IPS DF 6.9 (cell line): ENCODE data around the gene FAM20C.
"Not testable (repeated sequence)": the region's sequence is repeated elsewhere in the genome, so short reads cannot be mapped to it uniquely, and the experiment has no call there.

ENCODE experiments used
- DNase-seq: peaks from one replicate; pipeline ENCODE4 v3.0.0-alpha.2; 2013; ENCODE audit warnings: low read depth, low spot score
- H3K27ac ChIP-seq: one replicate; pipeline ENCODE4 v1.5.1; 2013; ENCODE audit warnings: low read length, control low read depth
- H3K27me3 ChIP-seq: 2 replicates; pipeline ENCODE4 v1.6.1; 2013; ENCODE audit warnings: mild to moderate bottlenecking, low read length; ENCODE audit not compliant: control insufficient read depth, insufficient read depth
- H3K36me3 ChIP-seq: 2 replicates; pipeline ENCODE4 v1.6.1; 2013; ENCODE audit warnings: low read length; ENCODE audit not compliant: control insufficient read depth, insufficient read depth
- H3K4me1 ChIP-seq: 2 replicates; pipeline ENCODE4 v1.6.1; 2013; ENCODE audit warnings: low read length; ENCODE audit not compliant: control insufficient read depth, insufficient read depth
- H3K4me3 ChIP-seq: 2 replicates; pipeline ENCODE4 v1.5.1; 2013; ENCODE audit warnings: mild to moderate bottlenecking, low read length
- H3K9me3 ChIP-seq: 2 replicates; pipeline ENCODE4 v1.6.1; 2013; ENCODE audit warnings: low read length, inconsistent platforms; ENCODE audit not compliant: control insufficient read depth, insufficient read depth
- WGBS: extraction: QIAGEN DNeasy Blood & Tissue Kit; methylation state at CpG from one replicate; pipeline ENCODE4 v1.1.7; 2013; ENCODE audit warnings: mixed read lengths, missing lambda C conversion rate; ENCODE audit not compliant: insufficient read length, insufficient coverage; 5-methylcytosine and 5-hydroxymethylcytosine counted together

Gene FAM20C

GRCh38 chr7:176381-176780 is 16.0 kb upstream of the FAM20C start:
- H3K36me3 ChIP-seq = no peaks in the 10 kb centered on the region
- no peaks in the 10 kb centered on the region for H3K9me3 ChIP-seq
- no CpG with 5 or more reads among the region's 9 CpGs for WGBS
- no peak overlapping the region for H3K4me3 ChIP-seq
- no peaks in the 10 kb centered on the region for H3K27me3 ChIP-seq
- no peak for DNase-seq
- H3K27ac ChIP-seq = no peak overlapping the region
- H3K4me1 ChIP-seq = 0 out of 2 replicates have a peak, but pooled peaks cover 1% of the 10 kb centered on the region

DNA sequence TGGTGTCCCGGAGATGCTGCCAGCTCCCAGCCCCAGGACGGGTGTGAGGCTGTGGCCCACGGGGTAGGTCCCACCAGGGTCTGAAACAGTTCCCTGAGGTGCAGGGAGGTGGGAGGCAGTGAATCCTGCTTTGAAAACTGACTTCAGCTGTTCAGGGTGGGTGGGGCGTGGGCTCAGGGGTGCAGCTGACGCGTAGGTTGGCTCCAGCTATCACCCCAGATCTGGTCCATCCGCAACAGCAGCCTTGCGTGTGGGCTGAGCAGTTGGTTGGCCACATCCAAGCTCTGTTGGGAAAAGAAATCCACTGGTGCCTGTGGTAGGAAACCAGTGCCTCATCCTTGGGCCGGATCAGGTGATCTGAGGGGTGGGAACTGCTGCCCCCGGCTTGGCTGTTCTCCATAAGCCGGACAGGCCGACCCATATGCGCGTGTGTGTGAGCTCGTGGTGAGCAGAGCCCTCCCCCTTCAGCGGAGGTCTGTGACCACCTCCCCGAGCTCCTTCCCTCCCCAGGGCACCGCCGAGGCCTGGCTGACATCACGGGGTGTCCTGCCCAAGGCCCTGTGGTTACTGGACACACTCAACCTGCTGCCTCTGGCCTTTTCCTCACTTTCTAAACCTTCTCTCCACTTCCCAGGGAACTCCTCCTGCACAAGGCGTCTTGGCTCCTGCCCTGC is 15.4 kb upstream of the FAM20C start:
- no peaks in the 10 kb centered on the region for H3K9me3 ChIP-seq
- no peaks in the 10 kb centered on the region for H3K36me3 ChIP-seq
- no peak overlapping the region for H3K4me3 ChIP-seq
- WGBS = no CpG with 5 or more reads among the region's 21 CpGs
- H3K27ac ChIP-seq = no peak overlapping the region
- H3K4me1 ChIP-seq = 0 out of 2 replicates have a peak, but pooled peaks cover 1% of the 10 kb centered on the region
- H3K27me3 ChIP-seq = no peaks in the 10 kb centered on the region
- DNase-seq = no peak

- WGBS = no CpG with 5 or more reads among the region's 28 CpGs
- no peak for DNase-seq
- Histone ChIP-seq H3K4me3 (no peak overlapping the region), H3K36me3 (no peaks in the 10 kb centered on the region), H3K4me1 (0 out of 2 replicates have a peak, but pooled peaks cover 4% of the 10 kb centered on the region), H3K27ac (no peak overlapping the region), H3K9me3 (no peaks in the 10 kb centered on the region), H3K27me3 (no peaks in the 10 kb centered on the region)
Observed at GRCh38 chr7:178444-178843, 13.9 kb upstream of the FAM20C start.

DNA sequence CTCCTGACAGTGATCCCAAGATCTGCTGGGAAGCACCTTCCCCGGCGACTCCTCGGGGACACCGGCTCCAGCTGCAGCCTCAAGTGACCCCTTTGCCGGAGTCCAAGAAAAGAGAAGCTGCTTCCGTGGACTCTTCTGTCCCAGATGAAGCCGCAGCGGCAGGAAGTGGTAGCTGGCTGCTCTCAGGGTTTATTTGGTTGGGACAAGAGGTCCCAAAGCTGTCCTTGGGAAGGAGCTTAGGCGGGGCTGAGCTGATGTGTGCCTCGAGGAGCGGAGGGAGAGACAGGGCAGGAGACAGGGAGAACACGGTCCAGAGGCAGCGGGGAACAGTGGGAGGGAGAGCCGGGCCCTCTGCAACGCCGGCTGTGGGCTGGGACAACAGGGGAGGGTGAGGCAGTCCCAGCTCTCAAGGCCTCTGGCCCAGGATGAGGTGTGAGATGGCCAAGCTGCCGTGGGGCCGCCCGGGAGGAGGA is 13.1 kb upstream of the FAM20C start:
- H3K36me3 ChIP-seq = no peaks in the 10 kb centered on the region
- no CpG with 5 or more reads among the region's 19 CpGs for WGBS
- H3K4me1 ChIP-seq = 0 out of 2 replicates have a peak, but pooled peaks cover 3% of the 10 kb centered on the region
- no peaks in the 10 kb centered on the region for H3K9me3 ChIP-seq
- H3K27ac ChIP-seq = no peak overlapping the region
- no peak for DNase-seq
- no peaks in the 10 kb centered on the region for H3K27me3 ChIP-seq
- no peak overlapping the region for H3K4me3 ChIP-seq

DNA sequence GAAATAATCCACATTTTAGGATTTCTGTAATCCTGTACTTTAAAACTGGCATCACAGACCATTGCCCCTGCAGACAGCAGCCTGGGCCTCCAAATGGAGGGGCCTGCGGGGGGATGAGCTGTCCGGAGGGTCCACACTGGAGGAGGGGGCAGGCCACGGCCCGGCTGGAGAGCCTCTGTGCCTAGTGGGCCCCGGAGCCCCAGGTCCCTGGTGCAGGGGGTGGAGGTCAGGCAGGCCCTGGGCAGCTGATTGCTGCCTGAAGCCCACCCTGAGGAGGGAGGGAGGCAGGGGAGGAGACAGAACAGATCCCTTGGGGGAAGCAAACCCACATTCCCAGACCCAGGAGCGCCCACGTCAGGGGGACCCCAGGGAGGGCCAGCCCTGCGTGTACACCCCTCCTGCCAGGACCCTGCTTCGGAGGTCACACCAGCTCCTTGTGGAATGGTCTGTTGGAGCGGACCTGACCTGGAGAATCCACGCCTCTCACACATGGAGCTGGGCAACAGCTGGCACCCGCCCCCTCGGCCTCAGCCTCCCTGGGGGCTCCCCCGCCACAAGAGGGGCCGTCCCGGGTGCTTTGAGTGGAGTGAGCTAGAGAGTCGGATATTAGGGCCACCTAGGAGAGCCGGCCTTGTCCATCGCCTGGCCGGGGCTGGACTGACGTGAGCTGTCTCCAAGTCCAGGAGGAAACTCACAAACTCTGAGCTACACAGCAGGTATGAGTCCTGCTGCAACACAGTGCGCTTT is 12.2 kb upstream of the FAM20C start:
- no peaks in the 10 kb centered on the region for H3K27me3 ChIP-seq
- no peak overlapping the region for H3K4me3 ChIP-seq
- H3K27ac ChIP-seq = no peak overlapping the region
- no peaks in the 10 kb centered on the region for H3K36me3 ChIP-seq
- no CpG with 5 or more reads among the region's 22 CpGs for WGBS
- DNase-seq = no peak
- 0 out of 2 replicates have a peak, but pooled peaks cover 5% of the 10 kb centered on the region for H3K4me1 ChIP-seq
- no peaks in the 10 kb centered on the region for H3K9me3 ChIP-seq

GRCh38 chr7:181738-182137 is 10.6 kb upstream of the FAM20C start:
- no peaks in the 10 kb centered on the region for H3K9me3 ChIP-seq
- H3K27me3 ChIP-seq = no peaks in the 10 kb centered on the region
- H3K27ac ChIP-seq = no peak overlapping the region
- no peak for DNase-seq
- no peaks in the 10 kb centered on the region for H3K36me3 ChIP-seq
- 0 out of 2 replicates have a peak, but pooled peaks cover 5% of the 10 kb centered on the region for H3K4me1 ChIP-seq
- H3K4me3 ChIP-seq = no peak overlapping the region
- no CpG with 5 or more reads among the region's 16 CpGs for WGBS

- not testable (repeated sequence) for DNase-seq, H3K9me3 ChIP-seq, H3K27ac ChIP-seq, H3K27me3 ChIP-seq, H3K36me3 ChIP-seq, H3K4me3 ChIP-seq, H3K4me1 ChIP-seq
- no CpG with 5 or more reads among the region's 11 CpGs for WGBS
Observed at GRCh38 chr7:182502-182901, 9.9 kb upstream of the FAM20C start.

- no peaks in the 10 kb centered on the region; the same call in 1 of the 2 replicates for H3K36me3 ChIP-seq
- H3K27me3 ChIP-seq = no peaks in the 10 kb centered on the region
- peaks cover 5% of the 10 kb centered on the region; the same call in 1 of the 2 replicates for H3K4me1 ChIP-seq
- no CpG with 5 or more reads among the region's 30 CpGs for WGBS
- H3K27ac ChIP-seq = no peak overlapping the region
- H3K4me3 ChIP-seq = no peak overlapping the region
- no peaks in the 10 kb centered on the region for H3K9me3 ChIP-seq
- no peak for DNase-seq
Observed at GRCh38 chr7:183496-184292, 8.7 kb upstream of the FAM20C start.

GRCh38 chr7:184294-185264 is 7.8 kb upstream of the FAM20C start:
- no peaks in the 10 kb centered on the region for H3K9me3 ChIP-seq
- no peak overlapping the region for H3K4me3 ChIP-seq
- no peaks in the 10 kb centered on the region; the same call in 1 of the 2 replicates for H3K36me3 ChIP-seq
- WGBS = no CpG with 5 or more reads among the region's 27 CpGs
- H3K4me1 ChIP-seq = peaks cover 11% of the 10 kb centered on the region
- H3K27me3 ChIP-seq = no peaks in the 10 kb centered on the region
- H3K27ac ChIP-seq = no peak overlapping the region
- DNase-seq = no peak
